ENCODE data around the gene CFAP46.

Gene CFAP46

GRCh38 chr10:132861884-132862461 is 80.4 kb downstream of the CFAP46 start:
- DNase-seq (ENCODE audit: low read depth), result no peak

- DNase-seq (ENCODE audit: low read depth), result no peak
Measured at GRCh38 chr10:132861116-132861691, 81.2 kb downstream of the CFAP46 start.

- no peak for DNase-seq (ENCODE audit: low read depth)
Measured at GRCh38 chr10:132860532-132860931, 81.8 kb downstream of the CFAP46 start.

- DNase-seq (ENCODE audit: low read depth), result no peak
Measured at GRCh38 chr10:132859084-132859855, 83.1 kb downstream of the CFAP46 start.

- no peak for DNase-seq (ENCODE audit: low read depth)
Measured at GRCh38 chr10:132858121-132859081, 84.0 kb downstream of the CFAP46 start.

GRCh38 chr10:132856869-132857524 is 85.4 kb downstream of the CFAP46 start:
- DNase-seq (ENCODE audit: low read depth), result no peak

- no peak for DNase-seq (ENCODE audit: low read depth)
Measured at GRCh38 chr10:132855889-132856288, 86.5 kb downstream of the CFAP46 start.

GRCh38 chr10:132851451-132851850 is 90.9 kb downstream of the CFAP46 start:
- DNase-seq (ENCODE audit: low read depth), result no peak

- DNase-seq (ENCODE audit: low read depth), result no peak
Measured at GRCh38 chr10:132850896-132851295, 91.5 kb downstream of the CFAP46 start.

- no peak for DNase-seq (ENCODE audit: low read depth)
Measured at GRCh38 chr10:132850246-132850645, 92.1 kb downstream of the CFAP46 start.

- DNase-seq (ENCODE audit: low read depth), result no peak
Measured at GRCh38 chr10:132849546-132850031, 92.8 kb downstream of the CFAP46 start.

GRCh38 chr10:132848951-132849545 is 93.3 kb downstream of the CFAP46 start:
- DNase-seq (ENCODE audit: low read depth), result no peak

GRCh38 chr10:132848291-132848701 is 94.1 kb downstream of the CFAP46 start:
- DNase-seq (ENCODE audit: low read depth), result no peak

- DNase-seq (ENCODE audit: low read depth), result no peak
Measured at GRCh38 chr10:132847856-132848255, 94.5 kb downstream of the CFAP46 start.

GRCh38 chr10:132847416-132847777 is 95.0 kb downstream of the CFAP46 start:
- DNase-seq (ENCODE audit: low read depth), result no peak

- no peak for DNase-seq (ENCODE audit: low read depth)
Measured at GRCh38 chr10:132846631-132847415, 95.5 kb downstream of the CFAP46 start.

- no peak for DNase-seq (ENCODE audit: low read depth)
Measured at GRCh38 chr10:132845780-132846595, 96.4 kb downstream of the CFAP46 start.

- no peak for DNase-seq (ENCODE audit: low read depth)
Measured at GRCh38 chr10:132845041-132845551, 97.3 kb downstream of the CFAP46 start.

All from non-pigmented ciliary epithelial cell (primary cell).